Measurements from ENCODE around the gene SLC12A4.

DNA sequence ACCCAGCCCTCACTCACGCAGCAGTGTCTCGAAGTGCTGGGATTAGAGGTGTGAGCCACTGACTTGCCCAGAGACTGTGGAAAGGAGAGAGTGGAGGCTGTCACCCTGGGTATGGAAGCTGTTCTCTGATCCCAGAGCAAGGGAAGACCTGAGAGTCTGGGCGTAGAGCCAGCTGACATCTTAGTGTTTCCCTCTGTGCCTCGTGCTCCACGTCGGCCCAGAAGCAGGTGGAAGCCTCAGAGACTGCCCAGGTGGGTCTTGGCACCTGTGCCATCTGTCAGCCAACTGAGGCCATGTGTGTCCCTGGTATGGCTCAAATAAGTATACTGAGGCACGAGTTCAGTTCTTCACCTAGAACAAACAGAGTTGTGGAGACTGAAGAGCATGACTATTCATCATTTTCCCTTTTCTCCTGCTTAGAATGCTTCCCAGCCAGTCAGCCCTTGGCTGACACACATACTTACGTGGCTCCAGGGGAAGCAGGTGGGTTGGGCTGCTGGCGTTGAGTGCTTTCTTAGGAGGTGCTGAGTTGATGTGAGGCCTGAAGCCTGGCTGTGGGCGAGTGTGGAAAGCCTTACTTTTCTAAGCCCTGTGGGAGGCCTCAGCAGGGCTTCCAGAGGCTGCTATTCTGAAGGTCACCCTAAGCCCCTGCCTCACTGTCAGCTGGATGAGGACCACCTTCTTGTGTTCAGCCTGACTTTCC lies 44.9 kb downstream of the SLC12A4 start:
- TF ChIP-seq ZNF274 (IDR thresholded peaks at IDR 0.05; ENCODE audit: low read depth, low read length) (no peak), YY1 (IDR thresholded peaks at IDR 0.05; ENCODE audit: insufficient read depth, insufficient read length) (no peak), SUZ12 (IDR thresholded peaks at IDR 0.05; ENCODE audit: extremely low read depth, insufficient read depth, insufficient read length) (no peak)

Measured in NT2/D1 (cell line).